MM.1S (cell line): ENCODE results near the gene LILRB5.

Experiments used
- CTCF ChIP-seq: fragments of 300-600 bp; sonication (generic); IDR thresholded peaks from 2 replicates; pipeline ENCODE4 v1.5.1; 2016; ENCODE audit warnings: antibody characterized with exemption, low read length, mixed read lengths
- EZH2 ChIP-seq: fragments of 300-600 bp; sonication (generic); optimal IDR thresholded peaks from 2 replicates; pipeline ENCODE3; 2017; ENCODE audit warnings: low read depth, mild to moderate bottlenecking, antibody characterized with exemption, low read length, mixed read lengths

GRCh38 chr19:54262066-54262465, 5.0 kb upstream of the LILRB5 start:
- TF ChIP-seq CTCF (no peak), EZH2 (no peak)
